ENCODE data around the gene RASGRP1.
"Not testable (repeated sequence)": the region's sequence is repeated elsewhere in the genome, so short reads cannot be mapped to it uniquely, and the experiment has no call there.

The RASGRP1 gene

GRCh38 chr15:38564557-38565286 lies at the start of gene RASGRP1:
Gene RASGRP1, minus strand, starts transcription at chr15:38564814. Its CDS starts 186 bp downstream, at chr15:38564628.
- peak; percentile 42 for DNase-seq

- no peak for DNase-seq
Measured at GRCh38 chr15:38613085-38613484, 48.5 kb upstream of the RASGRP1 start.

GRCh38 chr15:38612159-38612863 lies 47.7 kb upstream of the RASGRP1 start:
- no peak for DNase-seq

GRCh38 chr15:38611228-38611627 lies 46.6 kb upstream of the RASGRP1 start:
- DNase-seq = no peak

- no peak for DNase-seq
Measured at GRCh38 chr15:38610748-38611147, 46.1 kb upstream of the RASGRP1 start.

GRCh38 chr15:38609097-38609738 lies 44.6 kb upstream of the RASGRP1 start:
- no peak for DNase-seq

- no peak for DNase-seq
Measured at GRCh38 chr15:38608682-38609081, 44.1 kb upstream of the RASGRP1 start.

GRCh38 chr15:38605744-38606143 lies 41.1 kb upstream of the RASGRP1 start:
- DNase-seq = no peak

- DNase-seq = no peak
Measured at GRCh38 chr15:38603672-38604071, 39.1 kb upstream of the RASGRP1 start.

- no peak for DNase-seq
Measured at GRCh38 chr15:38602910-38603670, 38.5 kb upstream of the RASGRP1 start.

GRCh38 chr15:38600236-38600635 lies 35.6 kb upstream of the RASGRP1 start:
- no peak for DNase-seq

GRCh38 chr15:38598749-38599148 lies 34.1 kb upstream of the RASGRP1 start:
- DNase-seq = no peak

- DNase-seq = no peak
Measured at GRCh38 chr15:38597219-38597800, 32.7 kb upstream of the RASGRP1 start.

- DNase-seq = no peak
Measured at GRCh38 chr15:38593524-38593923, 28.9 kb upstream of the RASGRP1 start.

- no peak for DNase-seq
Measured at GRCh38 chr15:38589502-38589901, 24.9 kb upstream of the RASGRP1 start.

GRCh38 chr15:38588672-38589071 lies 24.1 kb upstream of the RASGRP1 start:
- DNase-seq = no peak

- no peak for DNase-seq
Measured at GRCh38 chr15:38587214-38587613, 22.6 kb upstream of the RASGRP1 start.

- not testable (repeated sequence) for DNase-seq
Measured at GRCh38 chr15:38586005-38586404, 21.4 kb upstream of the RASGRP1 start.

GRCh38 chr15:38578626-38579025 lies 14.0 kb upstream of the RASGRP1 start:
- DNase-seq = no peak

GRCh38 chr15:38577424-38577987 lies 12.9 kb upstream of the RASGRP1 start:
- no peak for DNase-seq

GRCh38 chr15:38576837-38577236 lies 12.2 kb upstream of the RASGRP1 start:
- DNase-seq = no peak

GRCh38 chr15:38576261-38576660 lies 11.6 kb upstream of the RASGRP1 start:
- no peak for DNase-seq
